Osteoblast (primary cell): ENCODE data around the gene NOP58. TPM values are rescaled to one million over a fixed set of nuclear protein-coding genes. Genes with fewer than 3 reads are reported as not detected.
"Not testable (repeated sequence)": the region's sequence is repeated elsewhere in the genome, so short reads cannot be mapped to it uniquely, and the experiment has no call there.

Source experiments
- DNase-seq: peaks from one replicate; pipeline ENCODE4 v3.0.0; 2011; ENCODE audit warnings: low spot score, mixed read lengths; ENCODE audit not compliant: insufficient read length; ENCODE audit errors: missing footprints
- H2AFZ ChIP-seq: 2 replicates; pipeline ENCODE4 v1.6.0; 2011; ENCODE audit warnings: mild to moderate bottlenecking, low read length
- H3K27ac ChIP-seq: 2 replicates; pipeline ENCODE4 v1.5.1; 2011; ENCODE audit warnings: mild to moderate bottlenecking, low read depth, low read length, moderate library complexity
- H3K27me3 ChIP-seq: 2 replicates; pipeline ENCODE4 v1.6.0; 2012; ENCODE audit warnings: mild to moderate bottlenecking, control low read depth, inconsistent platforms, low read length, moderate library complexity; ENCODE audit not compliant: insufficient read depth
- H3K36me3 ChIP-seq: 2 replicates; pipeline ENCODE4 v1.5.1; 2011; ENCODE audit warnings: mild to moderate bottlenecking, low read length, control low read depth, moderate library complexity; ENCODE audit not compliant: insufficient read depth
- H3K4me1 ChIP-seq: 2 replicates; pipeline ENCODE4 v1.5.1; 2011; ENCODE audit warnings: mild to moderate bottlenecking, low read length, control low read depth, moderate library complexity; ENCODE audit not compliant: insufficient read depth
- H3K4me2 ChIP-seq: 2 replicates; pipeline ENCODE4 v1.6.0; 2011; ENCODE audit warnings: mild to moderate bottlenecking, low read length; ENCODE audit not compliant: insufficient read depth
- H3K4me3 ChIP-seq: fragments of 200-600 bp; sonication (generic); 3 replicates; pipeline ENCODE4 v1.5.1; 2012; ENCODE audit warnings: mild to moderate bottlenecking, low read length, inconsistent platforms; ENCODE audit not compliant: insufficient read depth
- H3K79me2 ChIP-seq: 2 replicates; pipeline ENCODE4 v1.6.0; 2012; ENCODE audit warnings: mild to moderate bottlenecking, low read length, control low read depth, inconsistent platforms; ENCODE audit not compliant: insufficient read depth
- H3K9me3 ChIP-seq: 2 replicates; pipeline ENCODE4 v1.5.1; 2011; ENCODE audit warnings: low read depth, low read length, control low read depth
- H4K20me1 ChIP-seq: 2 replicates; pipeline ENCODE4 v1.6.0; 2012; ENCODE audit warnings: mild to moderate bottlenecking, low read length, control low read depth; ENCODE audit not compliant: insufficient read depth
- CTCF ChIP-seq: IDR thresholded peaks from 2 replicates; pipeline ENCODE4 v1.5.1; 2011; ENCODE audit warnings: mild to moderate bottlenecking, low read depth, low read length, moderate library complexity; ENCODE audit errors: extremely low read depth
- total RNA-seq: library from RNA; depleted of rRNA; stranded (reverse); fragments of >200 nt; gene quantifications from 2 replicates; pipeline ENCODE4 v1.2.3, GENCODE V29; 2012

NOP58 gene
- total RNA-seq, 1 donor = 41.3 TPM

GRCh38 chr2:202307690-202308089 is 42.1 kb downstream of the NOP58 start:
- H3K36me3 ChIP-seq = peaks cover 46% of the 10 kb centered on the region

GRCh38 chr2:202311823-202312388 is 46.3 kb downstream of the NOP58 start:
- Histone ChIP-seq H4K20me1 (no peaks in the 10 kb centered on the region), H3K36me3 (peaks cover 9% of the 10 kb centered on the region), H3K9me3 (no peaks in the 10 kb centered on the region), H3K27ac (no peak overlapping the region), H3K27me3 (no peaks in the 10 kb centered on the region), H3K4me3 (no peak overlapping the region), H3K79me2 (no peaks in the 10 kb centered on the region), H3K4me1 (peaks cover 3% of the 10 kb centered on the region), H2AFZ (no peak overlapping the region), H3K4me2 (no peak overlapping the region)
- DNase-seq = peak; percentile 47
- TF ChIP-seq CTCF = no peak

More at GRCh38 chr2:202307690-202308089, 42.1 kb downstream of the NOP58 start:
- no peaks in the 10 kb centered on the region for H3K27me3 ChIP-seq
- no peak overlapping the region for H2AFZ ChIP-seq
- no peak overlapping the region for H3K4me2 ChIP-seq
- H3K4me1 ChIP-seq = no peaks in the 10 kb centered on the region
- no peaks in the 10 kb centered on the region for H3K79me2 ChIP-seq
- DNase-seq = no peak
- H3K9me3 ChIP-seq = no peaks in the 10 kb centered on the region
- H4K20me1 ChIP-seq = peaks cover 4% of the 10 kb centered on the region
- no peak overlapping the region for H3K4me3 ChIP-seq
- no peak overlapping the region for H3K27ac ChIP-seq
- no peak for TF ChIP-seq CTCF

GRCh38 chr2:202314116-202314515 is 48.6 kb downstream of the NOP58 start:
- Histone ChIP-seq H3K4me3 (no peak overlapping the region), H3K9me3 (no peaks in the 10 kb centered on the region), H3K36me3 (peaks cover 2% of the 10 kb centered on the region), H3K79me2 (no peaks in the 10 kb centered on the region), H4K20me1 (peaks cover 7% of the 10 kb centered on the region), H3K27me3 (no peaks in the 10 kb centered on the region), H3K27ac (no peak overlapping the region), H2AFZ (no peak overlapping the region), H3K4me1 (peaks cover 14% of the 10 kb centered on the region), H3K4me2 (no peak overlapping the region)
- TF ChIP-seq CTCF = no peak
- no peak for DNase-seq

GRCh38 chr2:202317080-202317857 is 51.7 kb downstream of the NOP58 start:
- H3K27me3 ChIP-seq = no peaks in the 10 kb centered on the region
- H4K20me1 ChIP-seq = peaks cover 7% of the 10 kb centered on the region
- H3K36me3 ChIP-seq = peaks cover 6% of the 10 kb centered on the region
- no peak for DNase-seq
- H3K9me3 ChIP-seq = no peaks in the 10 kb centered on the region
- H3K4me3 ChIP-seq = no peak overlapping the region
- peak overlapping the region; percentile 29 for H3K4me2 ChIP-seq
- H2AFZ ChIP-seq = no peak overlapping the region
- H3K79me2 ChIP-seq = no peaks in the 10 kb centered on the region
- no peak overlapping the region for H3K27ac ChIP-seq
- peaks cover 14% of the 10 kb centered on the region for H3K4me1 ChIP-seq
- TF ChIP-seq CTCF = no peak

- H3K27me3 ChIP-seq, H4K20me1 ChIP-seq, H2AFZ ChIP-seq, H3K4me3 ChIP-seq, H3K27ac ChIP-seq, H3K79me2 ChIP-seq, DNase-seq, H3K4me2 ChIP-seq, H3K9me3 ChIP-seq, H3K36me3 ChIP-seq: not testable (repeated sequence)
- peaks cover 14% of the 10 kb centered on the region for H3K4me1 ChIP-seq
Measured at GRCh38 chr2:202320362-202320761, 54.8 kb downstream of the NOP58 start.
